ENCODE data around the gene ANKRD2.
A peak's percentile ranks its signal among the peaks of the same experiment; 100 is the strongest.
"Not testable (repeated sequence)": the region's sequence is repeated elsewhere in the genome, so short reads cannot be mapped to it uniquely, and the experiment has no call there.

The ANKRD2 gene

DNA sequence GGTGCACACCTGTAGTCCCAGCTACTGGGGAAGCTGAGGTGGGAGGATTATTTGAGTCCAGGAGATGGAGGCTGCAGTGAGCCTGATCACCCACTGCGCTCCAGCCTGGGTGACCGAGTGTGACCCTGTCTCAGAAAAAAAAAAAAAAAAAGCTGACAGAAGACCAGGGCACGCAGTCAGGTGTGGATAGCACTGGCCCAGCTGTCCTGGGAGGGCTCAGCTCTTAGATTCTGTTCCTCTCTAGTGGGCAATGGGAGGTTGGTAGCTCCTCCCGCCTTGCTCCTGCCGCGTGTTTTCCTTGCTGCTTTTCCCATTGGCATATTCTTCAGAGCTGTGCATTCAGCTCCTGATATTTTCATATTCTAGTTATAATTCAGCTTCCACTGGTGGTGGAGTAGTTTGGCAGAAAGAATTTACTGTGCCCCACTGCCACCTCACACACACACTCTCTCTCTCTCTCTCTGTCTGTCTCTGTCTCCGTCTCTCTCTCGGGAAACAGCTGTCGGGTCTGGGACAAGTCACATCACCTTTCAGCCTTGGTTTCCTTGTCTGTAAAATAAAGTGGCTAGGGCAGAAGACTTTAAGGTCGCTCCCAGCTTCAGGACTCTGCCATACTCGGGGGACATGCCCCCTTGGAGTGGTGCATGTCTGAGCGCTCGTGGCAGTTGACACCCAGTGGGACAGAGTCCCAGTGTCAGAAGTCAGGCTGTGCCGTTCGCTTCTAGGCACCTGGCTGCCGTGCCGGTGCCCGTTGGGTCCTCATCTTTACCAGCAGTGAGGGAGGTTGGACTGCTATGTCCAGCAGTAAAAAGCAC lies 25.9 kb upstream of the ANKRD2 start:
- DNase-seq (ENCODE audit: insufficient read length, low spot score): no peak
- TF ChIP-seq POLR2AphosphoS5 (IDR thresholded peaks at IDR 0.05; ENCODE audit: low read depth, low read length): no peak
- TF ChIP-seq SPI1 (IDR thresholded peaks at IDR 0.05; ENCODE audit: low read depth, low read length): no peak
- no peak for TF ChIP-seq POLR2A (IDR thresholded peaks at IDR 0.05; ENCODE audit: low read depth, low read length)
- TF ChIP-seq TAF1 (IDR thresholded peaks at IDR 0.05; ENCODE audit: low read depth, low read length): no peak
- no peak for TF ChIP-seq PAX5 (IDR thresholded peaks at IDR 0.05; ENCODE audit: insufficient read depth, low read length, severe bottlenecking)
- no peak for TF ChIP-seq POU2F2 (IDR thresholded peaks at IDR 0.05; ENCODE audit: low read depth, low read length)
- no peak for FAIRE-seq

DNA sequence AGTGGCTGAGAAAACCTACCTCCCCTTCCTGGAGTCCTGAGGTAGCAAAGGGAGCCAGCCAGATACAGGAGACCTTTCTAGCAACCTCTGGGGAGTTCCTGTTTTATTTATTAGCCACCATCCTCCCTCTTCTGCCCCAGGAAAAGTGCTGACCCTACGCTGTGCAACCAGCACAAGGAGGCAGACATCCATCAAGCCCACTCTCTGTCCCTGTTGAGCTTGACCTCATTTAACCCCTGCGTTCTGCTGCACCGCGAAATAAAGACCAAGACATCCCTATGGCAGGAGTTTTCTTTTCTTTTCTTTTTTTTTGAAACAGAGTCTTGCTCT lies 25.3 kb upstream of the ANKRD2 start:
- FAIRE-seq: no peak
- no peak for TF ChIP-seq TAF1 (IDR thresholded peaks at IDR 0.05; ENCODE audit: low read depth, low read length)
- no peak for DNase-seq (ENCODE audit: insufficient read length, low spot score)

DNA sequence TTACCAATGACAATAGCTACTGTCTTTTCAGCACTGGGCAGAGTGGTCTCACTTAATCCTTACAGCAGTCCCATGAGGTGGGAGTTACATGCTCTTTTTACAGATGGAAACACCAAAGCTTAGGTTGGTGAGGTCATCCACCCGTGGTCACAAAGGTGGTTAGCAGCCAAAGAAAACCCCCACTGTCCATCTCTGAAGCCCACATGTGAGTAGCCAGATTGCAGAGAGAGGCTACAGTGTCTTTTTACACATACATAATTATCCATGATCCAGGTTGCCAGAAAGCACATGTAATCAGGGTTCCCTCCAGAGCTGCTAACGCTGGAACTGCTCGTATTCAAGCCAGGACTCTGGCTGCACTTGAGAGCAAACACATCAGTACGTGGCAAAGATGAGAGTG lies 24.6 kb upstream of the ANKRD2 start:
- FAIRE-seq (no peak), DNase-seq (ENCODE audit: insufficient read length, low spot score) (no peak)
- TF ChIP-seq POLR2A (IDR thresholded peaks at IDR 0.05; ENCODE audit: low read depth, low read length) (no peak), POLR2AphosphoS5 (IDR thresholded peaks at IDR 0.05; ENCODE audit: low read depth, low read length) (no peak), PAX5 (IDR thresholded peaks at IDR 0.05; ENCODE audit: insufficient read depth, low read length, severe bottlenecking) (no peak), SPI1 (IDR thresholded peaks at IDR 0.05; ENCODE audit: low read depth, low read length) (no peak), POU2F2 (IDR thresholded peaks at IDR 0.05; ENCODE audit: low read depth, low read length) (no peak), TAF1 (IDR thresholded peaks at IDR 0.05; ENCODE audit: low read depth, low read length) (no peak)

DNA sequence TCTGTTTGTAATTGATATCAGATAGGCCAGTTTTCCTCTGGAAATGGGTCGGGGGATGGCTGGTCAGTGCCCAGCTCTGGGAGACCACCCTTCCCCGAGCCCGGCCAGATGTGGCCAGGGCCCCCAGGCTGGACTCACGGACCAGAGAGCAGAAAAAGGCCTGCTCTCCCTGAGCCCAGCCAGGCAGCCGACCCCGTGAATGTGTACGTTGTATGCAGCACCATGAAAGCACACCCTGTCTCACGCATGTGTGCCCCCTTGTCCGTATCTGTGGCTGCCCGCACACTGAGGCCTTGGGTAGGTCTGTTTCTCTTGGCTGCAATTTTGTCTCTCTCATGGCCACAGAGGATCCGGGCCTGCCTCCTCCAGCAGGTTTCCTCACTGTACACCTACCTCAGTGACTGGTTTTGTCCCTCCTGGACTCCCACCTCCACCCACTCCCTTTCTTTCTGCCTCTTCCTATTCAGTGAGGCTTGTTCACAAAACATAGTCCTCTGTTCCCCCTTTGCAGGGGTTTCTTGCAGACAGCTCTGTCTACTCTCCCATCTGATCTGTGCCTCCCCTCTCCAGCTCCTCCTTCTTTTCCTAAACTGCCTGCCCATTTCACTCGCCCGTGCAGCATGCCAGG lies 23.6 kb upstream of the ANKRD2 start:
- no peak for TF ChIP-seq POLR2A (IDR thresholded peaks at IDR 0.05; ENCODE audit: low read depth, low read length)
- no peak for TF ChIP-seq TAF1 (IDR thresholded peaks at IDR 0.05; ENCODE audit: low read depth, low read length)
- TF ChIP-seq SPI1 (IDR thresholded peaks at IDR 0.05; ENCODE audit: low read depth, low read length): no peak
- no peak for TF ChIP-seq POLR2AphosphoS5 (IDR thresholded peaks at IDR 0.05; ENCODE audit: low read depth, low read length)
- TF ChIP-seq POU2F2 (IDR thresholded peaks at IDR 0.05; ENCODE audit: low read depth, low read length): no peak
- TF ChIP-seq PAX5 (IDR thresholded peaks at IDR 0.05; ENCODE audit: insufficient read depth, low read length, severe bottlenecking): no peak
- no peak for FAIRE-seq
- no peak for DNase-seq (ENCODE audit: insufficient read length, low spot score)

DNA sequence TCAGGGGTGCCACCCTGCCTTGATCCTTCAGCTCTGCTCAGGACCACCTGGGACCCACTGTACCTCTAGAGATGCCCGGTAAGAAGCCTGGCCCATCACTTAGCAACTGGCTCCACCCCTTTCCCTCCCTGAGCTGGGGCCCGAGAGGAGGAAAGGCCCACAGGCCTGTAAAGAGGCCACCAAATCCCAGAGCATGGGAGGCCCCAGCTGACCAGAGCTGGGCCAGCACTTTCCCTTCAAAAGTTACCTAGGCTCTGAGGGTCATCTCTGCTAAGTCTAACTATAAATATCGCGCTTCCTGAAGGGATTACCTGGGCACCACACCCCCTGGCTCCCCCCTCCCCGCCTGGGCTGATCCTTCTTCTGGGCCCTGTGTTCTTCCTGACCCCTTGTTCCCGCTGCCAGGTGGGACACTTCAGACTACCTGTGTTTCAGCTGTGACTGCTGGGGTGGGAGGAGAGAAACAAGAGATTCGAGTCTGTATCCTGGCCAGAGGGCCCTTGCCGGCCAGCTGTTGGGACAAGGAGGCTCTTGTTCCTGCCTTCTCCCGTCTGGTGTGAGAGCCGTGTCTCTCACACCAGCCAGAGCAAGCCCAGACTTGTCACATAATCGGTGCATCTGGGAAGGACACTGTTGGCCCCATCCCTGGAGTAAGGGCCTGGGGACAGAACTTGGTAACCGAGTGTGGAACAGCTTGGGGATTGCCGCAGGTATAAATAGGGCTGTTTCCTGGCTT lies 22.8 kb upstream of the ANKRD2 start:
- TF ChIP-seq POLR2AphosphoS5 (IDR thresholded peaks at IDR 0.05; ENCODE audit: low read depth, low read length) (no peak), TAF1 (IDR thresholded peaks at IDR 0.05; ENCODE audit: low read depth, low read length) (no peak), POU2F2 (IDR thresholded peaks at IDR 0.05; ENCODE audit: low read depth, low read length) (no peak), POLR2A (IDR thresholded peaks at IDR 0.05; ENCODE audit: low read depth, low read length) (no peak), SPI1 (IDR thresholded peaks at IDR 0.05; ENCODE audit: low read depth, low read length) (no peak), PAX5 (IDR thresholded peaks at IDR 0.05; ENCODE audit: insufficient read depth, low read length, severe bottlenecking) (no peak)
- no peak for FAIRE-seq
- no peak for DNase-seq (ENCODE audit: insufficient read length, low spot score)

DNA sequence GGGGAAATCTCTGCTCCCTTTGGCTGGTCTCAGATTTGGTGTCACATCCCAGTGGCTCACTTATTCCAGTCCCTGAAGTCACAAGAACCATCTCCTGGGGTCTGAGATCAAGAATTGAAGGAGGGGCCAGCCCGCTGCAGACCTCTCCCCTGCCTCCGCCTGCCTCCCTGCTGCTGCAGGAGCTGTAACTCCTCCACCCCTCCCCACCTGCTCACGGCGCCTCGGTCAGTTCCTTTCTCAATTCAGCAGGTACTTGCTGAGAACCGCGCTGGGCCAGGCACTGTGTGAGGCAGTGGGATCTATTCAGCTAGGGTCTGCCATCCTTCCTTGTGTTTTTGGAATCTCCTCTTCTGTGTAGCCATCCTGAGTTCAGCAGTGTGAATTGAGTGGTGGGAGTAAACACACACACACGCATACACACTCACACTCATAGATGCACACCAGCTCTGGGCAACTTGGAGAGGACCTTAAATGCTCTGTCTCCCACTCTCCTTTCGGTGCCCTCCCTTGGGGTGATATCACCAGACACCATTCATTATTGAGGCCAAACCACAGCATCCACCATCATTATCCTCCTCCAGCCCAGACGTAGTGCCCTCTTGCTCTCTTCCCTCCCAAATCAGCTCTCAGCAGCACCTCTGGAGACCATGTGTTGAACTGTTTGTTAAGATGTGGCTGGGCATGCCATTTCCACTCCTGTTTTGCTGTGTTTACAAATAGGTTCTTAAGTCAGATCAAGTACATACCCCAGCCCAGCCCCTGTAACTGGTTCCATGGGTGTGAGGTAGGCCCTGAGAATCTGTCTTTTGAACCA lies 22.0 kb upstream of the ANKRD2 start:
- DNase-seq (ENCODE audit: insufficient read length, low spot score) (no peak), FAIRE-seq (no peak)
- TF ChIP-seq SPI1 (IDR thresholded peaks at IDR 0.05; ENCODE audit: low read depth, low read length): no peak
- no peak for TF ChIP-seq TAF1 (IDR thresholded peaks at IDR 0.05; ENCODE audit: low read depth, low read length)
- TF ChIP-seq POU2F2 (IDR thresholded peaks at IDR 0.05; ENCODE audit: low read depth, low read length): no peak
- TF ChIP-seq PAX5 (IDR thresholded peaks at IDR 0.05; ENCODE audit: insufficient read depth, low read length, severe bottlenecking): no peak
- TF ChIP-seq POLR2A (IDR thresholded peaks at IDR 0.05; ENCODE audit: low read depth, low read length): no peak
- no peak for TF ChIP-seq POLR2AphosphoS5 (IDR thresholded peaks at IDR 0.05; ENCODE audit: low read depth, low read length)

DNA sequence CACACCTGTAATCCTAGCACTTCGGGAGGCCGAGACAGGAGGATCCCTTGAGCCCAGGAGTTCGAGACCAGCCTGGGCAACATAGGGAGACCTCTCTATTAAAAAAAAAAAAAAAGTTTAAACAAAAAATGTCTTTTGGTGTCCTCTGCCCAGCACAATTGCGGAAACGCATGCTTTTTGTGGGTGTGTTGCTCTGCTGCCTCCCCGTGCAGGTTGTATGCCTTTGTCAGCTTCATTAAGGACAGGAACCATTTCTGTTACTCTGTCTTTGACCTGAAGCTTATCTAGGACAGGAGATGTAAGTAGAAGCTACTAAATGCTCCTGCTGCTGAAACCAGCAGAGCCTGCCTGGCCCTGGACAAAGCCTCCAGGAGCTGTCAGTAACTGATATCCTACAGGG lies 21.3 kb upstream of the ANKRD2 start:
- TF ChIP-seq SPI1 (IDR thresholded peaks at IDR 0.05; ENCODE audit: low read depth, low read length): no peak
- TF ChIP-seq POLR2A (IDR thresholded peaks at IDR 0.05; ENCODE audit: low read depth, low read length): no peak
- TF ChIP-seq PAX5 (IDR thresholded peaks at IDR 0.05; ENCODE audit: insufficient read depth, low read length, severe bottlenecking): no peak
- TF ChIP-seq POU2F2 (IDR thresholded peaks at IDR 0.05; ENCODE audit: low read depth, low read length): no peak
- no peak for TF ChIP-seq TAF1 (IDR thresholded peaks at IDR 0.05; ENCODE audit: low read depth, low read length)
- no peak for TF ChIP-seq POLR2AphosphoS5 (IDR thresholded peaks at IDR 0.05; ENCODE audit: low read depth, low read length)
- DNase-seq (ENCODE audit: insufficient read length, low spot score): no peak
- FAIRE-seq: no peak

DNA sequence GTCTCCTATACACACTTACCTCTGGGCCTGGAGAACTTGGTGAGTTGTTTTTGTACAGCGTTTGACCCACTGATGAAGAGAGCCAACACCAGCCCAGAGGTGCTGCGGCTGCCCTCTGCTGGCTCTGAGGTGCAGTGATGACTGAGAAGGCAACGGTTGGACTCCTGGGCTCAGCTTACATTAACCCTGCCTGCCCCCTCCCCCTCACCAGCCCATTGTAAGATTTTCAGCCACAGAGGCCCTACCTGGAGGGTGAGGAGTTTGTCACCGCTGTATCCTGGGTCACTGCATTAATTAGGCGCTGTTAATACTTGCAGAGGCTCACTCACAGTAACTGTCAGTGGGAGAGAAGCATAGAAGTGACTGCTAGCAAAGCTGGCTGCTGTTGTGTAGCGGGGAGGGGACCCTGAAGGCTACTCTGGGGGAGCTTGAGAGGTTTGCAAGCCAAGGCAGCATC lies 19.0 kb upstream of the ANKRD2 start:
- FAIRE-seq: peak; percentile 82
- no peak for DNase-seq (ENCODE audit: insufficient read length, low spot score)

DNA sequence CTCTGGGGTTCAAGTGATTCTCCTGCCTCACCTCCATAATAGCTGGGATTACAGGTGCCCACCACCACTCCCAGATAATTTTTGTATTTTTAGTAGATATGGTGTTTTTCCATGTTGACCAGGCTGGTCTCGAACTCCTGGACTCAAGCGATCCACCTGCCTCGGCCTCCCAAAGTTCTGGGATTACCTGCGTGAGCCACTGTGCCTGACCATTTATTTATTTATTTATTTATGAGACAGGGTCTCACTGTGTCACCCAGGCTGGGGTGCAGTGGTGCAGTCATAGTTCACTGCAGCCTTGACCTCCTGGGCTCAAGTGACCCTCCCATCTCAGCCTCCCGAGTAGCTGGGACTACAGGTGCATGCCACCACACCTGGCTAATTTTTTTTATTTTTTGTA lies 18.2 kb upstream of the ANKRD2 start:
- not testable (repeated sequence) for FAIRE-seq; DNase-seq (ENCODE audit: insufficient read length, low spot score)

More for the DNA sequence above, 19.0 kb upstream of the ANKRD2 start:
- TF ChIP-seq POLR2AphosphoS5 (IDR thresholded peaks at IDR 0.05; ENCODE audit: low read depth, low read length): no peak
- no peak for TF ChIP-seq SPI1 (IDR thresholded peaks at IDR 0.05; ENCODE audit: low read depth, low read length)
- TF ChIP-seq POU2F2 (IDR thresholded peaks at IDR 0.05; ENCODE audit: low read depth, low read length): no peak
- no peak for TF ChIP-seq PAX5 (IDR thresholded peaks at IDR 0.05; ENCODE audit: insufficient read depth, low read length, severe bottlenecking)
- TF ChIP-seq TAF1 (IDR thresholded peaks at IDR 0.05; ENCODE audit: low read depth, low read length): no peak
- no peak for TF ChIP-seq POLR2A (IDR thresholded peaks at IDR 0.05; ENCODE audit: low read depth, low read length)

DNA sequence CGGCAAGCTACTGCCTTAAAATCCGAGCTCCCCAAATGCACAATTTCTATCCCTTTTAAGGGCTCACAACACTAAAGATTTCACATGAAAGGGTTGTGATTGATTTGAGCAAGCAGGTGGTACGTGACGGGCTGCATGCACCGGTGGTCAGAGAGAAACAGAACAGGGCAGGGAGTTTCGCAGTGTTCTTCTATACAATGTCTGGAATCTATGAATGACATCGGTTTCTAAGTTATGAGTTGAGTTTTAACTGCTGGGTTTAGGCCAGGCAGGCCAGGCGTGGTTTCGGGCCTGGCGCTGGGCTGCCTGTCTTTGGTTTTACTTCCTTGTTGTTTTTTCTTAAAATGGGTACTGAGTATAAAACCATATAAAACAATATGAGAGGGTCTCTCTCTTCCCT lies 17.0 kb upstream of the ANKRD2 start:
- not testable (repeated sequence) for FAIRE-seq; DNase-seq (ENCODE audit: insufficient read length, low spot score)

DNA sequence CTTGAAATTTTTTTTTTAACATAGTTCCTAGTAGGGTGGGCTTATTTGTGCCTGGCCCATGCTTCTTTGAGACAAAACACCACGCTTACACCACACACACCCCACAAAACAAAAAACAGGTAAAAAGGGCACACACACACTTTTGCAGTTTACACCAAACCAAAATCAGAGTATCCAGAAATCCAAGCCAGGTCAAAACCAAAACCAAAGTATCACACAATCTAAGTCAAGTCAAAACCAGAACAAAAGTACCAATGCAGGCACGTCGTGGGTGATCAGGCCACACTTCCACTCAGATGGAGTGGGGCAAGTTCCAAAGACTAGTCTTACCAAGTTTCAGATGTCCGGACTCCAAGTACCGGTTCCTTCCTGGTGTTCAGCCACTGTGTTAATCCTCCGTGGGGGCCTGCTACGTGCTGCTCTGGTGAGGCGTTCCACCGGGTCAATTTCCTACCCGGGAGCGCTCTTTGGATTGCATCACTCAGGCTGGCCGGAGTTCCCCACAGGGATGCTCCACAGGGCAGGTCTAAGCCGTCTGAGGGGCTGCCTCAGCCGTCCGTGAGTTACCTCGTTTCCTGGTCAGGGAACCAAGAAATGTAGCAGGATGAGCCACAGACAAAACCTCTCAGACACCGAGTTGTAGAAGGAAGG lies 11.7 kb upstream of the ANKRD2 start:
- not testable (repeated sequence) for DNase-seq (ENCODE audit: insufficient read length, low spot score); FAIRE-seq

DNA sequence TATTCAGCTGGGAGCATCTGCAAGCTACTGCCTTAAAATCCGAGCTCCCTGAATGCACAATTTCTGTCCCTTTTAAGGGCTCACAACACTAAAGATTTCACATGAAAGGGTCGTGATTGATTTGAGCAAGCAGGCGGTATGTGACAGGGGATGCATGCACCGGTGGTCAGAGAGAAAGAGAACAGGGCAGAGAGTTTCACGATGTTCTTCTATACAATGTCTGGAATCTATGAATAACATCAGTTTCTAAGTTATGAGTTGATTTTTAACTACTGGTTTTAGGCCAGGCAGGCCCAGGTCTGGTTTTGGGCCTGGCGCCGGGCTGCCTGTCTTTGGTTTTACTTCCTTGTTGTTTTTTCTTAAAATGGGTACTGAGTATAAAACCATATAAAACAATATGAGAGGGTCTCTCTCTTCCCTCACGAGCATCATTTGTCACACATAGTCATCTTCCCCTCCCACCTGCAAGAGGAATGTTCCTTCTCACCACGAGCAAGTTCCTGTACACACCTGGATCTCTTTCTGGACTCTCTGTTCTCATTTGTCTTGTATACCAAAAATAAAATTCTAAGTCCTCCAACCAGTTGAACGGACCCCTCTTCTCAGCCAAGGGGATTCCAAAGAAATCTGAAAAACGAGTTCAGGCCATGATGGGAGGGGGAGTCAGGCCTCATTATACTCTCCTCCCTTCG lies 11.0 kb upstream of the ANKRD2 start:
- not testable (repeated sequence) for FAIRE-seq; DNase-seq (ENCODE audit: insufficient read length, low spot score)

DNA sequence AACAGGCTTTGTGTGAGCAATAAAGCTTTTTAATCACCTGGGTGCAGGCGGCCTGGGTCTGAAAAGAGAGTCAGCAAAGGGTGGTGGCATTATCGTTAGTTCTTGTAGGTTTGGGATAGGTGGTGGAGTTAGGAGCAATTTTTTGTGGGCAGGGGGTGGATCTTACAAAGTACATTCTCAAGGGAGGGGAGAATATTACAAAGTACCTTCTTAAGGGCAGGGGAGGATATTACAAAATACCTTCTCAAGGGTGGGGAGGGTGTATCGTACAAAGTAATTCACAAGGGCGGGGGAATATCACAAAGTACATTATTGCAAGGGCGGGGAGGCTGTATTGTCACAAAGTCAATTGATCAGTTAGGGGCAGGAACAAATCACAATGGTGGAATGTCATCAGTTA lies 10.2 kb upstream of the ANKRD2 start:
- DNase-seq (ENCODE audit: insufficient read length, low spot score); FAIRE-seq: not testable (repeated sequence)
